DND-41 (cell line): Measurements from ENCODE around the gene PSMB8.

Experiments
- ATAC-seq: fragments of 200-7000 bp; cut with Tn5 transposase; 3 replicates; pipeline ENCODE4 v1.9.1; 2021; ENCODE audit warnings: low read depth; ENCODE audit not compliant: insufficient read depth
- DNase-seq: peaks from one replicate; pipeline ENCODE4 v3.0.0-alpha.2; 2020
- H2AFZ ChIP-seq: 2 replicates; pipeline ENCODE4 v1.6.0; 2012; ENCODE audit warnings: low read depth, low read length
- H3K27ac ChIP-seq: 2 replicates; pipeline ENCODE4 v1.5.1; 2012; ENCODE audit warnings: low read length, inconsistent platforms
- H3K27me3 ChIP-seq: fragments of 200-600 bp; sonication (generic); 2 replicates; pipeline ENCODE4 v1.6.0; 2012; ENCODE audit warnings: low read length, mild to moderate bottlenecking, inconsistent platforms; ENCODE audit not compliant: insufficient read depth, poor library complexity
- H3K36me3 ChIP-seq: 2 replicates; pipeline ENCODE4 v1.5.1; 2012; ENCODE audit warnings: low read length, inconsistent platforms; ENCODE audit not compliant: insufficient read depth
- H3K4me1 ChIP-seq: 2 replicates; pipeline ENCODE4 v1.5.1; 2012; ENCODE audit warnings: mild to moderate bottlenecking, low read length; ENCODE audit not compliant: insufficient read depth
- H3K4me2 ChIP-seq: 2 replicates; pipeline ENCODE4 v1.6.0; 2012; ENCODE audit warnings: mild to moderate bottlenecking, moderate library complexity, low read length, inconsistent platforms; ENCODE audit not compliant: insufficient read depth
- H3K4me3 ChIP-seq, 2 experiments: fragments of 200-600 bp in 1 of 2; shearing (Covaris generic) in 1 of 2; 2 replicates each; pipeline ENCODE4 v1.5.1; 2012 to 2016; ENCODE audit warnings: inconsistent platforms in 2 of 2, low read length in 2 of 2, mild to moderate bottlenecking in 2 of 2, low read depth in 1 of 2, moderate library complexity in 1 of 2
- H3K79me2 ChIP-seq: 2 replicates; pipeline ENCODE4 v1.6.0; 2012; ENCODE audit warnings: low read length, inconsistent platforms; ENCODE audit not compliant: insufficient read depth
- H3K9ac ChIP-seq: 2 replicates; pipeline ENCODE4 v1.6.0; 2012; ENCODE audit warnings: low read depth, mild to moderate bottlenecking, inconsistent platforms, low read length, moderate library complexity
- H3K9me3 ChIP-seq: 2 replicates; pipeline ENCODE4 v1.5.1; 2012; ENCODE audit warnings: low read length, moderate library complexity, mild to moderate bottlenecking, inconsistent platforms; ENCODE audit not compliant: insufficient read depth, severe bottlenecking
- H4K20me1 ChIP-seq: 2 replicates; pipeline ENCODE4 v1.6.0; 2012; ENCODE audit warnings: low read length; ENCODE audit not compliant: insufficient read depth
- CTCF ChIP-seq: IDR thresholded peaks from 2 replicates; pipeline ENCODE4 v1.5.1; 2012; ENCODE audit warnings: borderline replicate concordance, low read length, moderate library complexity, mild to moderate bottlenecking; ENCODE audit not compliant: poor library complexity, severe bottlenecking; ENCODE audit errors: extremely low read depth
- EZH2 ChIP-seq: IDR thresholded peaks from 3 replicates; pipeline ENCODE4 v1.6.1; 2012; ENCODE audit warnings: borderline replicate concordance, low read depth, mild to moderate bottlenecking, moderate library complexity, low read length, inconsistent platforms; ENCODE audit not compliant: severe bottlenecking

PSMB8 gene

GRCh38 chr6:32862725-32863124 is 18.9 kb upstream of the PSMB8 start:
- H3K4me3 ChIP-seq: no peak overlapping the region
- H3K27ac ChIP-seq: no peak overlapping the region
- H3K4me2 ChIP-seq: no peak overlapping the region
- no peaks in the 10 kb centered on the region for H4K20me1 ChIP-seq
- DNase-seq (no peak), ATAC-seq (no peak)
- no peaks in the 10 kb centered on the region for H3K9me3 ChIP-seq
- TF ChIP-seq EZH2: no peak
- no peak for TF ChIP-seq CTCF
- no peaks in the 10 kb centered on the region for H3K79me2 ChIP-seq
- H3K4me1 ChIP-seq: no peaks in the 10 kb centered on the region
- no peak overlapping the region for H3K9ac ChIP-seq
- H3K27me3 ChIP-seq: no peaks in the 10 kb centered on the region
- H3K36me3 ChIP-seq: peaks cover 31% of the 10 kb centered on the region
- H2AFZ ChIP-seq: no peak overlapping the region

GRCh38 chr6:32860674-32861073 is 16.8 kb upstream of the PSMB8 start:
- H3K9ac ChIP-seq: no peak overlapping the region
- H3K4me1 ChIP-seq: peaks cover 7% of the 10 kb centered on the region
- H3K27ac ChIP-seq: no peak overlapping the region
- TF ChIP-seq CTCF (no peak), EZH2 (no peak)
- DNase-seq: no peak
- H3K79me2 ChIP-seq: peaks cover 6% of the 10 kb centered on the region
- H3K9me3 ChIP-seq: no peaks in the 10 kb centered on the region
- peaks cover 52% of the 10 kb centered on the region for H3K36me3 ChIP-seq
- no peak overlapping the region for H2AFZ ChIP-seq
- H3K4me2 ChIP-seq: no peak overlapping the region
- ATAC-seq: no peak
- H4K20me1 ChIP-seq: no peaks in the 10 kb centered on the region
- no peaks in the 10 kb centered on the region for H3K27me3 ChIP-seq
- H3K4me3 ChIP-seq: no peak overlapping the region

GRCh38 chr6:32858194-32858593 is 14.3 kb upstream of the PSMB8 start:
- ATAC-seq (no peak), DNase-seq (no peak)
- H3K9ac ChIP-seq: no peak overlapping the region
- H3K4me3 ChIP-seq: no peak overlapping the region
- no peak overlapping the region for H3K27ac ChIP-seq
- H3K27me3 ChIP-seq: no peaks in the 10 kb centered on the region
- no peak overlapping the region for H3K4me2 ChIP-seq
- H3K4me1 ChIP-seq: peaks cover 18% of the 10 kb centered on the region
- H2AFZ ChIP-seq: no peak overlapping the region
- peaks cover 52% of the 10 kb centered on the region for H3K36me3 ChIP-seq
- no peaks in the 10 kb centered on the region for H4K20me1 ChIP-seq
- no peaks in the 10 kb centered on the region for H3K9me3 ChIP-seq
- TF ChIP-seq CTCF: no peak
- no peak for TF ChIP-seq EZH2
- peaks cover 19% of the 10 kb centered on the region for H3K79me2 ChIP-seq
